ENCODE results near the gene EXTL1. TPM values are rescaled to one million over a fixed set of nuclear protein-coding genes. Genes with fewer than 3 reads are reported as not detected.

Gene EXTL1
- total RNA-seq, 1 donor, result 0.18 TPM

- no peak overlapping the region for H3K4me3 ChIP-seq (ENCODE audit: low read depth, low read length)
Measured at GRCh38 chr1:26057189-26057588, 35.6 kb downstream of the EXTL1 start.

GRCh38 chr1:26058052-26058595 is 36.5 kb downstream of the EXTL1 start:
- no peak for TF ChIP-seq CTCF (IDR thresholded peaks at IDR 0.05; ENCODE audit: insufficient read depth, low read length)

More at GRCh38 chr1:26057189-26057588, 35.6 kb downstream of the EXTL1 start:
- TF ChIP-seq CTCF (IDR thresholded peaks at IDR 0.05; ENCODE audit: insufficient read depth, low read length), result no peak
- DNase-seq (ENCODE audit: low read depth), result no peak

GRCh38 chr1:26059906-26060305 is 38.3 kb downstream of the EXTL1 start:
- DNase-seq (ENCODE audit: low read depth), result no peak
- no peak for TF ChIP-seq CTCF (IDR thresholded peaks at IDR 0.05; ENCODE audit: insufficient read depth, low read length)
- no peak overlapping the region for H3K4me3 ChIP-seq (ENCODE audit: low read depth, low read length)

More at GRCh38 chr1:26058052-26058595, 36.5 kb downstream of the EXTL1 start:
- H3K4me3 ChIP-seq (ENCODE audit: low read depth, low read length), result no peak overlapping the region
- DNase-seq (ENCODE audit: low read depth), result no peak

GRCh38 chr1:26060832-26061574 is 39.4 kb downstream of the EXTL1 start:
- H3K4me3 ChIP-seq (ENCODE audit: low read depth, low read length), result no peak overlapping the region
- DNase-seq (ENCODE audit: low read depth), result no peak
- TF ChIP-seq CTCF (IDR thresholded peaks at IDR 0.05; ENCODE audit: insufficient read depth, low read length), result no peak

- H3K4me3 ChIP-seq (ENCODE audit: low read depth, low read length), result no peak overlapping the region
- TF ChIP-seq CTCF (IDR thresholded peaks at IDR 0.05; ENCODE audit: insufficient read depth, low read length), result no peak
- no peak for DNase-seq (ENCODE audit: low read depth)
Measured at GRCh38 chr1:26064553-26064952, 43.0 kb downstream of the EXTL1 start.

- DNase-seq (ENCODE audit: low read depth), result no peak
- no peak overlapping the region for H3K4me3 ChIP-seq (ENCODE audit: low read depth, low read length)
- TF ChIP-seq CTCF (IDR thresholded peaks at IDR 0.05; ENCODE audit: insufficient read depth, low read length), result no peak
Measured at GRCh38 chr1:26066160-26066559, 44.6 kb downstream of the EXTL1 start.
